Stomach smooth muscle (tissue), 2 donors: Measurements from ENCODE around the gene FILIP1.

Experiments
- H3K27ac ChIP-seq: one replicate; pipeline ENCODE4 v1.7.0; 2013; ENCODE audit warnings: mild to moderate bottlenecking, low read length, inconsistent platforms
- H3K27me3 ChIP-seq, 2 donors: one replicate each; pipeline ENCODE4 v1.7.0; 2013; ENCODE audit warnings: low read length in 2 of 2; ENCODE audit not compliant: insufficient read depth in 2 of 2, control insufficient read depth in 1 of 2
- H3K36me3 ChIP-seq, 2 donors: one replicate each; pipeline ENCODE4 v1.7.0; 2013; ENCODE audit warnings: low read length in 2 of 2; ENCODE audit not compliant: control insufficient read depth in 2 of 2, insufficient read depth in 2 of 2
- H3K4me1 ChIP-seq: one replicate; pipeline ENCODE4 v1.7.0; 2013; ENCODE audit warnings: low read length; ENCODE audit not compliant: control insufficient read depth, insufficient read depth
- H3K4me3 ChIP-seq, 2 donors: one replicate each; pipeline ENCODE4 v1.7.0; 2013; ENCODE audit warnings: low read length in 2 of 2
- H3K9ac ChIP-seq, 2 donors: one replicate each; pipeline ENCODE4 v1.7.0; 2013; ENCODE audit warnings: low read length in 2 of 2, mild to moderate bottlenecking in 1 of 2
- H3K9me3 ChIP-seq, 2 donors: one replicate each; pipeline ENCODE4 v1.7.0; 2013; ENCODE audit warnings: low read length in 2 of 2; ENCODE audit not compliant: control insufficient read depth in 2 of 2
- donor health status: healthy.
- donor health status: Pancreatic carcinoma.

Gene FILIP1

GRCh38 chr6:75299801-75300530, 193.6 kb downstream of the FILIP1 start:
- H3K4me3 ChIP-seq = no peak overlapping the region
- no peak overlapping the region for H3K27ac ChIP-seq
- H3K27me3 ChIP-seq = no peaks in the 10 kb centered on the region
- H3K36me3 ChIP-seq = no peaks in the 10 kb centered on the region
- H3K9me3 ChIP-seq = no peaks in the 10 kb centered on the region
- H3K9ac ChIP-seq = no peak overlapping the region
- peaks cover 7% of the 10 kb centered on the region for H3K4me1 ChIP-seq

DNA sequence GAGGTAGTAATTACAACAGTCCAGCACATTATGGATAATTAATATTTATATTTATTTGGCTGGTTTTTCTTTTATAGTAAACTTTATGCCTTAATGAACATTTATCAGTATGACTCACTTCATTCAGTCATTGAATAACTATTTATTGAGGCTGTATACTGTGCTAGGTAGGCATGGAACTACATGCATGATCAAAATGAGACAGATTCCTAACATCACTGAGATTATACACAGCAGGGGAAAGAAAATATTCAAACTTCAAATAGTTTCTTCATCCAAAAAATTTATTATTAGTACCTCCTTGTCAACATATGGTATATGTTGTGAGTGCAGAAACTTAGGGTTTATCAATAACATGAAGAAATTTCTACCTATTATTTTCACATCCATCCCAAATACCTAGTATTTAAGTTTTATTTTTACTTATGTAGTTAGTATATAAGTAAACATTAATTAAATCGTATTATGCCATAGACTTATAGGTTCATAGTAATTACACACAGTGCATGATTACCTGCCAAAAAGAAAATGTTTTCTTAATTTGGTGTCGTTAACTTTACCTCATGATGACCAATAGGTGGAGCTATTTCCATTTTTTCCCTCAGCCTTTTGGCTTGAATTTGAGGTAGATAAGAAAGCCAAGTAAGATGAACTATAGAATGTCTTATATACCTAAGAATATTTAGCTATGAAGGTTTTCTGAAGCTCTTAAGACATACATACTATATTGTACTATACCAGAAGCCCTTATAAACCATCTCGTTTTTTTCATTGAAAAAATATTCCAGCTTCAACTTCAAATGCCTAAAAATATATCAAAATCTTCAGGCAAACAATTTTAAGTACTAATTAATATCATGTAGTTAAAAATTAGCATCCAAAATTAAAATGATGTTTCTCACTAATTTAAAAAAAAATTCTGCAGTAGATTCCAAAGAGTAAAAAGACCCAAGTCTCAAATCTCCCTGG, 196.5 kb downstream of the FILIP1 start:
- no peak overlapping the region for H3K4me3 ChIP-seq
- H3K36me3 ChIP-seq = no peaks in the 10 kb centered on the region
- no peak overlapping the region for H3K9ac ChIP-seq
- H3K9me3 ChIP-seq = no peaks in the 10 kb centered on the region
- H3K27ac ChIP-seq = no peak overlapping the region
- H3K4me1 ChIP-seq = peaks cover 7% of the 10 kb centered on the region
- H3K27me3 ChIP-seq = no peaks in the 10 kb centered on the region

DNA sequence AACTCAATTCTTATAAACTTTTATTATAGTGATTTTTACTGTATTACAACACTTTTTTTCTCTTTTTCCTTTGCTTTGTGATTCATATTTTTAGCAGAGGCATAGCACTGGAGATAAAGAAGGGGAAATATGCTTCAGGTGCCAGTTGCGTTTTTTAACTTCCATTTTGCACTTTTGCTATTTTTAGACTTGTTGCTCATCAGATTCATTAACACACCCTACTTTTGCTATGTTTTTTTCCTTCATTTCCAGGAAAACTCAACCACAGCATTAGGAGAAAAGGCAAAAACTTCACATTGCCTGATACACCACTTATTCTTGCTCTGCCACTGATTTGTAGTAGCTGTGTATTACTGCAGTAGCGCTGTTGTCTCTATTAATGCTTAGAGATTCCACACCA, 201.0 kb downstream of the FILIP1 start:
- no peak overlapping the region for H3K9ac ChIP-seq
- H3K36me3 ChIP-seq = no peaks in the 10 kb centered on the region
- no peak overlapping the region for H3K4me3 ChIP-seq
- no peaks in the 10 kb centered on the region for H3K9me3 ChIP-seq
- no peak overlapping the region for H3K27ac ChIP-seq
- no peaks in the 10 kb centered on the region for H3K4me1 ChIP-seq
- H3K27me3 ChIP-seq = no peaks in the 10 kb centered on the region

- H3K4me3 ChIP-seq = no peak overlapping the region
- no peaks in the 10 kb centered on the region for H3K27me3 ChIP-seq
- no peaks in the 10 kb centered on the region for H3K9me3 ChIP-seq
- no peak overlapping the region for H3K9ac ChIP-seq
- no peaks in the 10 kb centered on the region for H3K36me3 ChIP-seq
- H3K27ac ChIP-seq = no peak overlapping the region
- no peaks in the 10 kb centered on the region for H3K4me1 ChIP-seq
Measured at GRCh38 chr6:75291744-75292143, 201.9 kb downstream of the FILIP1 start.

- no peak overlapping the region for H3K27ac ChIP-seq
Measured at GRCh38 chr6:75291331-75291730, 202.3 kb downstream of the FILIP1 start.

DNA sequence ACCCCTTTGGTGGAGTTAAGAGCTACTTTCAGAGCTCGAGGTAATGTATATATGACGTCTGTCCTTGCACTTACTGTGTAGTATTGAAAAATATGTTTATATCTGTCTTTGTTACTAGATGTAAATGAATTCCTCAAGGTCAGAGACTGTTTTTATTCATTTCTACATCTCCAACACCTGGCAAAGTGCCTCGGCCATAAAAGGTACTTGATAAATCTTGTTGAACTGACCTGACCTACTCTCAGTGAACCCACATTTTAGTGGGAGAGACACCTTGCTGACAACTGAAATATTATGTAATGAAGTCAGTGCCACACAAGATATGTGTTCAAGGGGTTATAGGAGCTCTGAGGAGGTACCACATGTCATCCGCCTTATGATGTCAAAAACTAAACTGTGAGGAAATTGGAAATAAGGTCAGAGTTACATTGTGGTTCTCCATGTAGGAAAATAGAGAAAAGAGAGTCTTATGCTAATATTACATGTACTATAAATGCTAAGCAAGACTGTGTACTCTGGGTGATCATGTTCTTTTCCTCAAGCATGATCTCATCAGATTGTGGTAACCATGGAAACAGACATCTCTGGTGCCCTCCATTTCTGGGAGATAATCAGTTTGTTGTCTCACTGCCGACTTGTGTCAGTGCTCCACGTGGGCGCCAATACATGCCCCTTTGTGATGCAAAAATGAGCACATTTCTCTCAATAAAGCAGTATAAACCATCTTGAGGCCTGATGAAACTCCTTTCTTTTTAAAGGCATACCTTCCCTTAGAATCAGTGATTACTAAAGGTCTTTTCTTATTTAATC, 203.3 kb downstream of the FILIP1 start:
- Histone ChIP-seq H3K4me1 (peaks cover 3% of the 10 kb centered on the region), H3K9ac (no peak overlapping the region), H3K9me3 (no peaks in the 10 kb centered on the region), H3K27ac (no peak overlapping the region), H3K27me3 (no peaks in the 10 kb centered on the region), H3K36me3 (no peaks in the 10 kb centered on the region), H3K4me3 (no peak overlapping the region)

More at GRCh38 chr6:75291331-75291730, 202.3 kb downstream of the FILIP1 start:
- Histone ChIP-seq H3K36me3 (no peaks in the 10 kb centered on the region), H3K27me3 (no peaks in the 10 kb centered on the region), H3K4me3 (no peak overlapping the region), H3K4me1 (no peaks in the 10 kb centered on the region), H3K9me3 (no peaks in the 10 kb centered on the region), H3K9ac (no peak overlapping the region)

GRCh38 chr6:75288023-75288422, 205.6 kb downstream of the FILIP1 start:
- H3K36me3 ChIP-seq = no peaks in the 10 kb centered on the region
- no peak overlapping the region for H3K27ac ChIP-seq
- no peaks in the 10 kb centered on the region for H3K9me3 ChIP-seq
- no peaks in the 10 kb centered on the region for H3K27me3 ChIP-seq
- no peak overlapping the region for H3K9ac ChIP-seq
- no peak overlapping the region for H3K4me3 ChIP-seq
- H3K4me1 ChIP-seq = peaks cover 3% of the 10 kb centered on the region

GRCh38 chr6:75287424-75287823, 206.2 kb downstream of the FILIP1 start:
- Histone ChIP-seq H3K27ac (no peak overlapping the region), H3K9ac (no peak overlapping the region), H3K36me3 (no peaks in the 10 kb centered on the region), H3K4me1 (peaks cover 7% of the 10 kb centered on the region), H3K27me3 (no peaks in the 10 kb centered on the region), H3K4me3 (no peak overlapping the region), H3K9me3 (no peaks in the 10 kb centered on the region)

GRCh38 chr6:75286955-75287354, 206.6 kb downstream of the FILIP1 start:
- no peak overlapping the region for H3K4me3 ChIP-seq
- no peaks in the 10 kb centered on the region for H3K27me3 ChIP-seq
- H3K27ac ChIP-seq = no peak overlapping the region
- no peaks in the 10 kb centered on the region for H3K9me3 ChIP-seq
- H3K4me1 ChIP-seq = peaks cover 8% of the 10 kb centered on the region
- no peaks in the 10 kb centered on the region for H3K36me3 ChIP-seq
- no peak overlapping the region for H3K9ac ChIP-seq

DNA sequence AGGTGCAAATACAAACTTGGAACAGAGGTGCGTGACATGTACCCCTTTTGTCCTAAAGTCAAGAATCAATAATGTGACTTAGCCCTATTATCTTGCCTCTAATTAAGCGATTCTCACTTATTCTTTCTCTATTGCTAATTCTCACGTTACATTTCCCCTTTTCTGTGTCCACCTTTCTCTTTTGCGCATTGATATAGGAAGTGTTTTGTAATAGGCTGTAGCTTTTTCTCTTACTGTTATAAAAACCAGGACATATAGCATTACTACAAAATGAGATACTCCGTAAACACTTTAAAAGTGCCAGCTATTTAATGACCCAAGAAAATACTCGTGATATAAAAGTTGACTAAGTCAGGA, 208.3 kb downstream of the FILIP1 start:
- Histone ChIP-seq H3K4me1 (peaks cover 8% of the 10 kb centered on the region), H3K4me3 (peak overlapping the region; percentile 95 to 100), H3K36me3 (no peaks in the 10 kb centered on the region), H3K9ac (peak overlapping the region; percentile 86 to 89), H3K27me3 (no peaks in the 10 kb centered on the region), H3K27ac (peak overlapping the region; percentile 72), H3K9me3 (no peaks in the 10 kb centered on the region)
